SK-N-DZ (cell line): ENCODE results near the gene FBLN1.
"Not testable (repeated sequence)": the region's sequence is repeated elsewhere in the genome, so short reads cannot be mapped to it uniquely, and the experiment has no call there.

Source experiments
- DNase-seq: peaks from one replicate; pipeline ENCODE4 v3.0.0-alpha.2; 2015; ENCODE audit warnings: low spot score

FBLN1 gene

GRCh38 chr22:45583504-45583903 lies 80.8 kb downstream of the FBLN1 start:
- no peak for DNase-seq

- no peak for DNase-seq
Observed at GRCh38 chr22:45584121-45584570, 81.5 kb downstream of the FBLN1 start.

GRCh38 chr22:45584621-45585436 lies 82.1 kb downstream of the FBLN1 start:
- DNase-seq, result no peak

GRCh38 chr22:45585437-45585755 lies 82.7 kb downstream of the FBLN1 start:
- no peak for DNase-seq

- no peak for DNase-seq
Observed at GRCh38 chr22:45585946-45586540, 83.4 kb downstream of the FBLN1 start.

- no peak for DNase-seq
Observed at GRCh38 chr22:45586651-45587405, 84.1 kb downstream of the FBLN1 start.

- DNase-seq, result no peak
Observed at GRCh38 chr22:45587638-45588505, 85.2 kb downstream of the FBLN1 start.

GRCh38 chr22:45589556-45589955 lies 86.9 kb downstream of the FBLN1 start:
- DNase-seq, result no peak

GRCh38 chr22:45590262-45590661 lies 87.6 kb downstream of the FBLN1 start:
- DNase-seq, result no peak

- not testable (repeated sequence) for DNase-seq
Observed at GRCh38 chr22:45591633-45592213, 89.0 kb downstream of the FBLN1 start.

- DNase-seq, result no peak
Observed at GRCh38 chr22:45594123-45594941, 91.6 kb downstream of the FBLN1 start.

- peak; percentile 81 for DNase-seq
Observed at GRCh38 chr22:45597460-45598192, 94.9 kb downstream of the FBLN1 start.

- no peak for DNase-seq
Observed at GRCh38 chr22:45598596-45599217, 96.0 kb downstream of the FBLN1 start.

- no peak for DNase-seq
Observed at GRCh38 chr22:45599836-45600577, 97.3 kb downstream of the FBLN1 start.

- no peak for DNase-seq
Observed at GRCh38 chr22:45600790-45601730, 98.4 kb downstream of the FBLN1 start.

GRCh38 chr22:45602004-45602733 lies 99.5 kb downstream of the FBLN1 start:
- no peak for DNase-seq
